ENCODE data around the gene GRAMD1B.

The GRAMD1B gene

GRCh38 chr11:123535401-123535800 is 105.3 kb downstream of the GRAMD1B start:
- no peaks in the 10 kb centered on the region for H3K27me3 ChIP-seq (ENCODE audit: insufficient read depth, low read length, poor library complexity)
- DNase-seq, result no peak
- no peaks in the 10 kb centered on the region for H3K79me2 ChIP-seq (ENCODE audit: insufficient read depth, low read length)
- peaks cover 3% of the 10 kb centered on the region for H4K20me1 ChIP-seq (ENCODE audit: insufficient read depth, low read length)
- TF ChIP-seq, protein P1, sequence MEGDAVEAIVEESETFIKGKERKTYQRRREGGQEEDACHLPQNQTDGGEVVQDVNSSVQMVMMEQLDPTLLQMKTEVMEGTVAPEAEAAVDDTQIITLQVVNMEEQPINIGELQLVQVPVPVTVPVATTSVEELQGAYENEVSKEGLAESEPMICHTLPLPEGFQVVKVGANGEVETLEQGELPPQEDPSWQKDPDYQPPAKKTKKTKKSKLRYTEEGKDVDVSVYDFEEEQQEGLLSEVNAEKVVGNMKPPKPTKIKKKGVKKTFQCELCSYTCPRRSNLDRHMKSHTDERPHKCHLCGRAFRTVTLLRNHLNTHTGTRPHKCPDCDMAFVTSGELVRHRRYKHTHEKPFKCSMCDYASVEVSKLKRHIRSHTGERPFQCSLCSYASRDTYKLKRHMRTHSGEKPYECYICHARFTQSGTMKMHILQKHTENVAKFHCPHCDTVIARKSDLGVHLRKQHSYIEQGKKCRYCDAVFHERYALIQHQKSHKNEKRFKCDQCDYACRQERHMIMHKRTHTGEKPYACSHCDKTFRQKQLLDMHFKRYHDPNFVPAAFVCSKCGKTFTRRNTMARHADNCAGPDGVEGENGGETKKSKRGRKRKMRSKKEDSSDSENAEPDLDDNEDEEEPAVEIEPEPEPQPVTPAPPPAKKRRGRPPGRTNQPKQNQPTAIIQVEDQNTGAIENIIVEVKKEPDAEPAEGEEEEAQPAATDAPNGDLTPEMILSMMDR (IDR thresholded peaks at IDR 0.05; ENCODE audit: borderline replicate concordance, extremely low read depth, low read length, poor library complexity, severe bottlenecking), result no peak
- no peak for TF ChIP-seq EZH2 (IDR thresholded peaks at IDR 0.05; ENCODE audit: borderline replicate concordance, low read depth, low read length, severe bottlenecking)
- no peak overlapping the region for H2AFZ ChIP-seq (ENCODE audit: low read depth, low read length)
- H3K4me2 ChIP-seq (ENCODE audit: insufficient read depth, low read length), result no peak overlapping the region
- H3K4me1 ChIP-seq (ENCODE audit: insufficient read depth, low read length), result no peaks in the 10 kb centered on the region
- no peak overlapping the region for H3K4me3 ChIP-seq (ENCODE audit: low read depth in 1 of 2, low read length in 2 of 2)
- no peak for ATAC-seq (ENCODE audit: insufficient read depth, low read depth)
- H3K9me3 ChIP-seq (ENCODE audit: insufficient read depth, low read length, severe bottlenecking), result no peaks in the 10 kb centered on the region
- no peak overlapping the region for H3K27ac ChIP-seq (ENCODE audit: low read length)
- H3K9ac ChIP-seq (ENCODE audit: low read depth, low read length), result no peak overlapping the region
- H3K36me3 ChIP-seq (ENCODE audit: insufficient read depth, low read length), result no peaks in the 10 kb centered on the region

DNA sequence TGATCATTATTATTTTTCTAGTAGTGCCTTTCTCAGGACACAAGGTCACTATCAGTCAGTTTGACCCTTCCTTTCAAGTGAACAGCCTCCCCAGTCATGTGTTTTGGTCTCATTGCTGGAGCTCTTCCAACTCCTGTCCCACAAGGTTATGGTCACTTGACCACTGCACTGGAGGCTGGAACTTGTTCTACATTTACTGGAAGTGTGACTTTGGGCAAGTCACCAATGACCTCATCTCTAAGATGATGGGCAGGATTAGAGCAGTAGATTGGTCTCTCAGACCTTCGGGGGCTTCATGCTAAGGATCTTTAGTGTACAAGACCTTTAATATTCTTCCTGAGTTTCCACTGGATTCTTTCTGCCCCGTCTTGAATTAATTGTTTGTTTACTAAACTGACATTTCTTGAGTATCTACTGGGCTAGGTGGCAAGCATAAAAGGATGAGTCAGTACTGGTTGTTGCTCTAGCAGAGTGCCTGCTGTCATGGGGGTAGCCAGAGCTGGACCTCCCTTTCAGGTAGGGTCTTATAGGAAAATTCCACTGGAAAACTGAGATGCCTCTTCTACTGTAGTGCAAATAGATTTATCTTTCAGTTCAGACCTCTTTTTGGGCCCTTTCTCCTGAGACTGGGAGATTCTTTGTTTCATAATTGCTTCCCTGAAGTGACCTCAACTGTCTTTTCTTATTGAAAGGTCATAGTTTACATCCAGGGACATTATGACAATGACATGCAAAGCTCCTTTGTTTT is 106.8 kb downstream of the GRAMD1B start:
- Histone ChIP-seq H3K27ac (ENCODE audit: low read length) (no peak overlapping the region), H3K27me3 (ENCODE audit: insufficient read depth, low read length, poor library complexity) (no peaks in the 10 kb centered on the region), H4K20me1 (ENCODE audit: insufficient read depth, low read length) (peaks cover 3% of the 10 kb centered on the region), H3K4me2 (ENCODE audit: insufficient read depth, low read length) (no peak overlapping the region), H3K9ac (ENCODE audit: low read depth, low read length) (no peak overlapping the region), H3K4me3 (ENCODE audit: low read depth in 1 of 2, low read length in 2 of 2) (no peak overlapping the region), H3K36me3 (ENCODE audit: insufficient read depth, low read length) (no peaks in the 10 kb centered on the region), H3K9me3 (ENCODE audit: insufficient read depth, low read length, severe bottlenecking) (no peaks in the 10 kb centered on the region), H2AFZ (ENCODE audit: low read depth, low read length) (no peak overlapping the region), H3K79me2 (ENCODE audit: insufficient read depth, low read length) (no peaks in the 10 kb centered on the region), H3K4me1 (ENCODE audit: insufficient read depth, low read length) (no peaks in the 10 kb centered on the region)
- DNase-seq (no peak), ATAC-seq (ENCODE audit: insufficient read depth, low read depth) (no peak)
- TF ChIP-seq, protein P1 (IDR thresholded peaks at IDR 0.05; ENCODE audit: borderline replicate concordance, extremely low read depth, low read length, poor library complexity, severe bottlenecking), result no peak
- TF ChIP-seq EZH2 (IDR thresholded peaks at IDR 0.05; ENCODE audit: borderline replicate concordance, low read depth, low read length, severe bottlenecking), result no peak

- Histone ChIP-seq H3K4me2 (ENCODE audit: insufficient read depth, low read length) (no peak overlapping the region), H3K9me3 (ENCODE audit: insufficient read depth, low read length, severe bottlenecking) (no peaks in the 10 kb centered on the region), H3K27me3 (ENCODE audit: insufficient read depth, low read length, poor library complexity) (no peaks in the 10 kb centered on the region), H2AFZ (ENCODE audit: low read depth, low read length) (no peak overlapping the region), H4K20me1 (ENCODE audit: insufficient read depth, low read length) (no peaks in the 10 kb centered on the region; the same call in 1 of the 2 replicates), H3K36me3 (ENCODE audit: insufficient read depth, low read length) (no peaks in the 10 kb centered on the region), H3K9ac (ENCODE audit: low read depth, low read length) (no peak overlapping the region), H3K4me3 (ENCODE audit: low read depth in 1 of 2, low read length in 2 of 2) (no peak overlapping the region), H3K79me2 (ENCODE audit: insufficient read depth, low read length) (no peaks in the 10 kb centered on the region), H3K4me1 (ENCODE audit: insufficient read depth, low read length) (no peaks in the 10 kb centered on the region), H3K27ac (ENCODE audit: low read length) (no peak overlapping the region)
- TF ChIP-seq, protein P1 (IDR thresholded peaks at IDR 0.05; ENCODE audit: borderline replicate concordance, extremely low read depth, low read length, poor library complexity, severe bottlenecking), result no peak
- no peak for TF ChIP-seq EZH2 (IDR thresholded peaks at IDR 0.05; ENCODE audit: borderline replicate concordance, low read depth, low read length, severe bottlenecking)
- ATAC-seq (ENCODE audit: insufficient read depth, low read depth) (no peak), DNase-seq (no peak)
These were observed 107.7 kb downstream of the GRAMD1B start for GRCh38 chr11:123537726-123538125.
